GM19395 (cell line): Measurements from ENCODE around the gene UBAP2.
A peak's percentile ranks its signal among the peaks of the same experiment; 100 is the strongest.
"Not testable (repeated sequence)": the region's sequence is repeated elsewhere in the genome, so short reads cannot be mapped to it uniquely, and the experiment has no call there.

Experiments used
- ATAC-seq: cut with Tn5 transposase; IDR thresholded peaks from one replicate; pipeline ENCODE4 v1.9.1; 2021; ENCODE audit warnings: mild to moderate bottlenecking, moderate library complexity; ENCODE audit not compliant: unreplicated experiment

The UBAP2 gene

DNA sequence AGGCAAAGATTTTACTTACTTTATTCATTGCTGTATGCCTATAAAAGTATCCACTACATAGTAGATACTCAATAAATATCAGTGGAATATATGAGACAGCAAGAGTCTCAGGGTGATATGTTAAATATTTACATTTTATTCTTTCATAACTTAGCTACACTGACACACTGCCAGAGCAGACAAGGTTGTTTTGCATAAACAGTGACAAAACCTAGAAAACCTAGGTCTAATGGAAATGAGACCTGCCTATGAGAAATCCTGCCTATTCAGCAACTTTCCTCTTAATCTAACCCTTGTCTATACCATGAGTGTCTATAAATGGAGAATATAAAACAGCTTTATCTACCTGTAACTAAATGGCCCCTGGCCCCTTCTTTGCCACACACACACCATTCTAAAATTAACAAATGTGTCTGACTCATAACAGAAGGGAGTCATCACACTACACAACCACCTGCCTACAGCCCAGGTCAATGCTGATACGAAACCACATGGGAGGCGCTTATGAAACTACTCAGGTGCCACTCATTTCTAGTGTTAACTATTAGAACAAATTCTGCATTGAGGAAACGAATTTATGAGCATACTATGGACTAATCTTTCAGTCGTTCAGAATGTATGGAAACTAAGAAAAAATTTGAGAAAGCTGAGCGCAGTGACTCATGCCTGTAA is 60.3 kb downstream of the UBAP2 start:
- peak; percentile 100 for ATAC-seq

DNA sequence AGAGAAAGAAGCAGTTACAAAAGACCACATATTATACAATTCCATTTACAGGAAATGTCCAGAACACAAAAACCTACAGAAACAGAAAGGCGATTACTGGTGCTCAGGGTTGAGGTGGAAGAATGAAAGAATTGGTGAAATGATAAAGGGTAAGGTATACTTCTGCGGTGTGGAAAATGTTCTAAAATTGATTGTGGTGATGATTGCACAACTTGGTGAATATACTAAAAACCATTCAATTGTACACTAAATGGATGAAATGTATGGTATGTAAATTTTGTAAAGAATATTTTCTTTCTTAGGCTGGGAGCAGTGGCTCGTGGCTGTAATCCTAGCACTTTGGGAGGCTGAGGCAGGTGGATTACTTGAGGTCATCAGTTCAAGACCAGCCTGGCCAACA is 72.3 kb downstream of the UBAP2 start:
- no peak for ATAC-seq

DNA sequence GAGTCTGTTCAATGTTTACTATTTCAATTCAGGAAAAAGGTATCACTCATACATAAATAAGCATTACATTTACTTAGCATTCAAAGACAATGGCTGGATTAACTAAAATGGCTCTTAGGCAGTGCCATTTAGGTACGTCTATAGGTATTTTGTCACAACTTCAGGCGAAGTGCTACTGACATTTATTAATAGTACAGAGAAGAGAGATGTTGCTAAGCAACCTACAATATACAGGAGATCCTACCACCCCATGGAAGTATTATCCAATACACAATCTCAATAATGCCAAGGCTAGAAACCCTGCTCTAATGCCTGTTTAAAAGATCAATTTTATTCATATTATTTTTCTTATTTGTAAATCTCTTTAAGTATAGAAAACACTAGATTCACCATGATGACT is 76.0 kb downstream of the UBAP2 start:
- ATAC-seq = no peak

DNA sequence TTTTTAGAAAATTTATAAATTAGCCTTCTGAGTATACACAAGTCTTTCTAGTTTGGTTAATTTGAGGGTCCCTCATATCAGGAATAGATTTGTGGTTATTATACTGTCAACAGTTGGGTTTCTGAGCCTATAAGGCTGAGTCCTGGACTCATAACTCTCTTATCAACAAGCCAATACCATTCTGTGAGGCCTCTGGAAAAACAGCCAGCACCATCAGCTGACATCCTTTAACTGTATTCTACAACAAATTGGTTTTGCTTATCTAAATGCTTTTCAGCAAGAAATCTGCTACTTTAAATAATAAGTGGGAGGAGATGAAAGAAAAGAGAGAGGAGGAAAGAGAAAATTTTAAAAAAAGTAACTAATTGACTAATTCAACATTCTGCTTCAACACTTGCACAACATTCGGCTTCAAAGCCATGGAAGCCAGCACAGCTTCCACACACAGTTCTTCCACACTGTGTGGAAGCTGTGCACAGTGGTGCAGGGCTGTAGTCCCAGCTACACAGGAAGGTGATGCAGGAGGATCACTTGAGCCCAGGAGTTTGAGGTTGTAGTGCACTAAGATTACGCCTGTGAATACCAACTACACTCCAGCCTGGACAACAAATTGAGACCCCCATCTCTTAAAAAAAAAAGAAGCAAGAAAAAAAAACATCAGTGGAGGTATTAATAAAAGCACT is 84.5 kb downstream of the UBAP2 start:
- ATAC-seq = no peak

DNA sequence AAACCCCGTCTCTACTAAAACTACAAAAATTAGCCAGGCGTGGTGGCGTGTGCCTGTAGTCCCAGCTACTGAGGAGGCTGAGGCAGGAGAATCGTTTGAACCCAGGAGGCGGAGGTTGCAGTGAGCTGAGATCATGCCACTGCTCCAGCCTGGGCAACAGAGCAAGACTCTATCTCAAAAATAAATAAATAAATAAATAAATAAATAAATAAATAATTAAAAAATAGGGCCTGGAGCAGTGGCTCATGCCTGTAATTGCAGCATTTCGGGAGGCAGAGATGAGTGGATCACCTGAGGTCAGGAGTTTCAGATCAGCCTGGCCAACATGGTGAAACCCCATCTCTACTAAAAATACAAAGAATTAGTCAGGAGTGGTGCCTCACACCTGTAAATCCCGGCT is 86.2 kb downstream of the UBAP2 start:
- ATAC-seq = not testable (repeated sequence)

DNA sequence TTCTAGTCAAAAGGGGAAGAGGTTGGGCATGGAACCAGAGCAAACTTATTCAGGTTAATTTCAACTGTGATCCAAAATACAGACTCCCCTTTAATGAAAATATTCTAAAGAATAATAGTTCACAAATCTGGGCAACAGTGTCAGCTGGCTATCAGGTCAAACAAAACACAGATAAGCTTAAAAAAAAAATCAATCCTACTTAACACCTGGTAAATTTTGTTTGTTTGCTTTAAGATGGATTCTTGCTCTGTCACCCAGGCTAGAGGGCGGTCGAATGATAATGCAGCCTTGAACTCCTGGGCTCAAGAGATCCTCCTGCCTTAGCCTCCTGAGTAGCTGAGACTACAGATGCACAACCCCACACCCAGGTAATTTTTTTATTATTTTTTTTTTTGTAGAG is 89.0 kb downstream of the UBAP2 start:
- no peak for ATAC-seq

DNA sequence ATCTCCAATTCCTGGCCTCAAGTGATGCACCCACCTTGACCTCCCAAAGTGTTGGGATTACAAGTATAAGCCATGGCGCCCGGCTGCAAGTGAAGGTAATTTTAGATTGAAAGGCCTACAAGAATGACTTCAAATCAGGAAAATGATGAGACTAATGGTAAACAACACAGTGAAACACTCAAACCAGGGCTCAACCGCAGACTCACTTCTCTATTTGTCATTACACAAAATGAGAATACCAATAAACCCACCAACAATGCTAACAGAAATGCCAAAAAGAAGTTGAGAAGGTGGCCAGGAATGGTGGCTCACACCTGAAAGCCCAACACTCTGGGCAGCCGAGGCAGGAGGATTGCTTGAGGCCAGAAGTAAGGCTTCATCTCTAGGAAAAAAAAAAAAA is 92.1 kb downstream of the UBAP2 start:
- no peak for ATAC-seq

DNA sequence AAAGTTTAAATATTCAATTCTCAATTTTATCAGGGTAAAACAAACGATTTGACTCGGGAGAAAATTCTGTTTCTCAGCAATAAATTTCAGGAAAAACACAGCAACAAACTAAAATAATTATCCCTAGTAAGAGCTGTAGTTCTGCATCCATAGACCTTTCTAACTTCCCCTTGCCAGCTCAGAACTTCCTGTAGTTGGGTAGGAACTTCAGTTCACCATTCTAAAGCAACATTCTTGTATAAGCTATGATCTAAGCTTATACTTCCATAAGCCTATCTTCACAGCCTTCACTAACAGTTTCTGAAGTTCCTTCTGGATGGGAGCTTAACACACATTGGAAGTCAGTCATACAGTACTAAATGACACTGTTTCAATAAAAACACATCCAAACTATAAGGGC is 96.6 kb downstream of the UBAP2 start:
- ATAC-seq = no peak

DNA sequence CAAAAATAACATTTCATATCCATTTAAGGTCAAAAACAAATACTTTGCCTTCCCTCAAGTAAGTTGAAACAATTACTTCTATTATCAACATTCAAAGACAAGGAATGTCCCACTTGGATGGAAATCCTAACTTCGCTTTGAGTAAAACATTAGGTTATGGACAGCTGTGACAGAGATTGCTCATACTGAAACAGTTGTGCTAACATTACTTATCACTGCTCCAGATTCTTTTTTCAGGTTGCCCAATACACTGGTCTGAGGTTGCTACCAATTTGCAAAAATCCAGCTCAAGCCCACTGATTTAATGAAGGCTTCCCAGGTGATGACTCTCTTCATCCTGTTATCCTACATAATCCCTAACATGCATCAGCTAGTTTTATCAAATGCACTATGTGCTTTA is 98.3 kb downstream of the UBAP2 start:
- no peak for ATAC-seq

DNA sequence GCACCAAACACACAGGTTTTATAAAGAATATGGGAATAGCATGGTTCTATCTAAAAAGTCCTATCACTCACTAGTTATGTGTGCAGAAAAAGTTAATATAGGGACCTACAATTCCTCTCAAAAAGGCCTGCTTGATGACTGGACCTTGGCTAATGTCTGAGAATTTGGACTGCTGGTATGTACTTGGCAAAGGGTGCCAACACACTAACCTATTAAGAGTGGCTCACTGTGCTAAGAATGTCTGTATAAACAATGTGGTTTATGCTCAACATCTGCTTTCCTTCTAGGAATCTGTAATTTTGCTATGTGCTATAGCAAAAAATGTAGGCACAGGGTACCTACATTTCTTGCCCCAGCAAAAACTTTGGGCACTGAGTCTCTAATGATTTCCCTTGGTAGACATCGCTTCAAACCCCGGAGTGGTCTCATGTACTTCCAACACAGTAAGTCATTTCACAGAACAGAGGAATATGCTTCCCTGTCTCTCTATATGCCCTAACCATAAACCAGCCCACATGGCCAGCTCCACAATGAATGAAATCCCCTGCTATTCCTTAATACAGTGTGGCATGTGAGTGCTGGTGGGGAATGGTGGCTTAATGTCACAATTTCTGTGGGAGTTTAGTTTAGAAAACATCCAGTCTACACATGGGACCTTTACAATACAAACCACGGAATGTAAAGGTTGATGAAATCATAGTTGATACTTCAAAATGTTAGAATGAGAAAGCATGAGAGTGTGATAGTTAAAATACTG is 101.7 kb downstream of the UBAP2 start:
- no peak for ATAC-seq

DNA sequence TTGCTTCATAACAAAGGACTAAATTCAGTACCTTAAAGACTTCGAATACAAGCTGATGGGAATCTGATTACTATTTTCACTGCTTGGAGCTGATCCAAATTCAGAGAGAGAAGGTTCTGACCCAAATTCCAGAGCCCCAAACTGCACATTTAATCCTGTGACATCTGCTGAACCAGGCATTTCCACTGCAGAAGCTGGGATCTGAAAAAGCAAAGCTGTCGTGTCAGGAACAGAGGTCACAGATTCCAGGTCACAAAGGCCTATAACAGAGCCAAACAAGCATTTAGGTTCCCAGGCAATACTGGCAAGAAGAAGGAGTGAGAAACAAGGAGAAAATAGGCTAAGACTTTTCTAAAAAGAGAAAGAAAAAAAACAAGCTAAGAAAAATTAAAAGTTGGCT is 105.3 kb downstream of the UBAP2 start:
- ATAC-seq = no peak

DNA sequence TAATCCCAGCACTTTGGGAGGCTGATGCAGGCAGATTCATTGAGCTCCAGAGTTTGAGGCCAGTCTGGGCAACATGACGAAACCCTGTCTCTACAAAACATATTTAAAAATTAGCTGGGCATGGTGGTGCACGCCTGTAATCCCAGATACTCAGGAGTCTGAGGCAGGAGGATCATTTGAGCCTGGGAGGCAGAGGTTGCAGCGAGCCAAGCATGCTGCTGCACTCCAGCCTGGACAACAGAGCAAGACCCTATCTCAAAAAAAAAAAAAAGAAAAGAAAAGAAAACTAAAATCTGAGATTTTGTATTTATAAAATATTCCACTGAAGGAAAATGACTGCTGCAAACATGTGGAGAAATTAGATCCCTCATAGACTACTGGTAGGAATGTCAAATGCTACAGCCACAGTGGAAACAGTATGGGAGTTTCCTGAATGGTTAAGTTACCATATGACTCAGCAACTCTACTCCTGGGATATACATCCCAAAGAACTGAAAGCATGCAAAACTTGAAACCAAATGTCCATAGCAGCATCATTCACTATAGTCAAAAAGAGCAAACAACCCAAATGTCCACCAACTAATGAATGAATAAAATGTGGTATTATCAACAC is 106.1 kb downstream of the UBAP2 start:
- no peak for ATAC-seq

DNA sequence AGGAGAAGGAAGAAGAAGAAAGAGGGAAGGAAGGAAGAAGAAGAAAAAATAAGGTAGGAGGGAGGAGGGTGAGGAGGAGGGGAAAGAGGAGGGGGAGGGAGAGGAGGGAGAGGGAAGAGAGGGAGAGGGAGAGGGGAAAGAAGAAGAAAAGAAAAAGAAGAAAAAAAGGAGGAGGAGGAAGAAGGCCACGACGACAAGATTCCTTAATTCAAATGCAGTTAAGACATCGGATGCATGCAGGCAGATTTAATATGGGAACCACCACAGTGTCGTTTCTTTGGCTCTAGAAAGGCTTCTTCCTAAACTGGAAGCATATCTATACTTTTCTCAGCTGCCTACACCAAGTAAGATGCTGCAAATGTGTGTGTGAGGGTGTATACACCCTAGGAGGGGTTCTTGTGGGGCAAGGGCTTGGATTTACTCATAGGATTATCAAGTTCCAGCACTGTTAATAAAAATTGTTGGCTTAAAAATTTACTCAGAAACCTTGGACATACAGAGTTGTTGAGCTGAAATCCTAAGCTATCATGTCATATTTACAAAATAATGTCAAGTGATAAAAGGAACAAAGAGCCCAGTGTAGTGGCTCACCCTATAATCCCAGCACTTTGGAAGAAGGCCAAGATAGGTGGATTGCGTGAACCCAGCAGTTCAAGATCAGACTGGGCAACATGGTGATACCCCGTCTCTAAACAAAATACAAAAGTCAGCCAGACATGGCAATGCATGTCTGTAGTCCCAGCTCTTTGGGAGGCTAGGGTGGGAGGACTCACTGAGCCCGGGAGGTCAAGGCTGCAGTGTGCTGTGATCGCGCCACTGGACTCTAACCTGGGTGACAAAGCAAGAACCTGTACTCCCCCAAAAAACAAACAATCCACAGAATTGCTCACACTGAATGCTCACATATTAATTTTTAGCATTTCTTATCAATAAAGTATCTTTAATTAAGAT is 108.5 kb downstream of the UBAP2 start:
- ATAC-seq = no peak

DNA sequence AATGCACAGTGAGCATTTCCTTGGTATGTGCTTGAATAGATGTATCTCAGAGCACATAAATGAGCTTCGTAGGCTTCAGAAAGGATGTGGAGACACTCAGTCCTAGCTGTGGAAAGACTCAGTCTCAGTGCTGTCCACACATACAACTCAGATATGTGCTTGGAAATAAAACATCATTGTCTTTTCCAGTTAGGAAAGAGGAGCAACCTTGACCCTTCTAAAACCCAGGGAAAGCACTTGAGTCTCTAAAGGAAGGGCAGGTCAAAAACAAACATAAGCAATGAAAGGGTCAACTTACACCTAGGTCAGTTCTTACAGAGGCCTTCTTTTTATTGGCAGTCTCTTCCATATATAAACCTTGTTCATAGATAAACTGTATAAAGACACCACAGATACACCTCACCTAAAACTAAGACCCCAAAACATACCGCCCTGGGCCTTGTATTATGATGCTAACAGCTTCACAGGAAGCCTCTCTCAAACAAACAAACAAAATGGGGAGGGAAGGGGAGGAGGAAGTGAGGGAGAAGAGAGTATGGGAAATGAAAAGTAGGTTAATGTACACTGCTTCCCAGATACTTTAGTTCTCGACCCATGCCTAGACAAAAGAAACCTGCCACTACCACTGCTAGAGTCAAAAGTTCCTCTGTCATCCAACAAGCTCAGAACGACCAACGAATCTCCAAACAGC is 114.4 kb downstream of the UBAP2 start:
- no peak for ATAC-seq

DNA sequence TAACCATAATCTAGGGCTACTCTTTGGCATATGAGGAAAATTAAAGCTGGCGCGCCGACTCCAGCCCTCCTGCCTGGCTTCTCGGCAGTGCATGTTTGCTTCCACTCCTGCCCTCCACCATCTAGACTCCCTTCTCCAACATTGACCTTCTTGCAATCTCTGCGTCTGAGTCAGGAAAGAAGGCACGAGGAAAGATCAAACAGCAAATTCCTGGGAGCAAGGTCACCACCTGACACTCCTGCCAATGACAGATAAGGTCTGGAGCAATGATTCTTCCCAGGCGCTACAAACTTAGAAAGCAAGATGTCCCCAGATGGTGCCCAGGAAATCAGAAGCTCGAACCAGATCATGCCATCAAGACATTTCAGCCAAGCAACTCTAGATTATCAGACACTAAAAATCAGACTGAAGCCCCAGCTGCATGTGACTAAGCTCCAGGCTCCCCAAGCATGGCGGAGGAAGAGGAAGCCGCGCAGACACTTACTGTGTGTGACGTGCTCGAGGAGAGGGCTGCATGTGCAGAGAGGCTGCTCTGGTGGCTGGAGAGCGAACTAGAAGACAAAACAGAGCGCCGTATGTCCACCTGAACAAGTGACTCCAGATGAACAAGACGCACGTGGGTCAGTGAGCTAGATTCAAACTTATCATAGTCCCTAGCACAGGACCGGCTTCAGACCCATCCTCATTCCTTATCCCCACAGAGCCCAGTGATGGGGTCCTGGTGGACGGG is 116.4 kb downstream of the UBAP2 start:
- no peak for ATAC-seq

DNA sequence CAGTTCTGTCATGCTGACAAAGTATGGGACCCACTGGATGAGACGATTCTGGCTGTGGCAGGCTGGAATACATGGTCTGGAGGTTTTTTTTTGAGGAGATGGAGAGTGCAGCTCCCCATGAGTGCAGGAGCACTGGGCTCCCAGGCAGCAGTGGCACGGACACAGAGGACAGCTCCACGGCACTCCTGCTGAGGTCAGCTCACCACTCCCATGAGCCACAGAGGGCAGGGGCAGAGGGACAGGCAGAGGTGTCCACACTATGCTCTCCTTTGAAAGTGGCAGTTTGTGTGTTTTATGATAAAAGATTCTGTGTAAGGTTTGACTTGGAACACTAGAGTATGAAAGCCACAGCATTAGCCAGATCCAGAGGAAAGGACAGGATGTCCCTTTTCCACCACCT is 117.4 kb downstream of the UBAP2 start:
- ATAC-seq = no peak

DNA sequence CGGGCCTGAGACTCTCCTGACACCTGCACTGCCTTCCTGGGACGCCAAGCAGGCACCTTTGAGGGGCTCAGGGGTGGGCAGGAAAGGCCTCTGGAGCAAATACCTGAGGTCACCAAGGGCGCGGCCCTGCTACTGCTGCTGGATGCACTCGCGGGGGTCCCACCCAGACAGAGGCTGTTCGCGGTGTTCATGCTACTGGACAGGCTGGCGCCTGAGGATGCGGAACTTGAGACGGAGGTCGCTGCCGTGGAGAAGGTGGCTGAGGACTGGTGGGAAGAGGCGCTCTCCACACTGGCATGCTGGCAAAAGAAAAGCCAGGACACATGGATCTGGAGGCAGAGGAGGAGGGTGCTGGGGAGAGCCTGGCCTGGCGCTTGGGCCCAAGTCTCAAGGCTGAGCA is 121.0 kb downstream of the UBAP2 start:
- no peak for ATAC-seq

DNA sequence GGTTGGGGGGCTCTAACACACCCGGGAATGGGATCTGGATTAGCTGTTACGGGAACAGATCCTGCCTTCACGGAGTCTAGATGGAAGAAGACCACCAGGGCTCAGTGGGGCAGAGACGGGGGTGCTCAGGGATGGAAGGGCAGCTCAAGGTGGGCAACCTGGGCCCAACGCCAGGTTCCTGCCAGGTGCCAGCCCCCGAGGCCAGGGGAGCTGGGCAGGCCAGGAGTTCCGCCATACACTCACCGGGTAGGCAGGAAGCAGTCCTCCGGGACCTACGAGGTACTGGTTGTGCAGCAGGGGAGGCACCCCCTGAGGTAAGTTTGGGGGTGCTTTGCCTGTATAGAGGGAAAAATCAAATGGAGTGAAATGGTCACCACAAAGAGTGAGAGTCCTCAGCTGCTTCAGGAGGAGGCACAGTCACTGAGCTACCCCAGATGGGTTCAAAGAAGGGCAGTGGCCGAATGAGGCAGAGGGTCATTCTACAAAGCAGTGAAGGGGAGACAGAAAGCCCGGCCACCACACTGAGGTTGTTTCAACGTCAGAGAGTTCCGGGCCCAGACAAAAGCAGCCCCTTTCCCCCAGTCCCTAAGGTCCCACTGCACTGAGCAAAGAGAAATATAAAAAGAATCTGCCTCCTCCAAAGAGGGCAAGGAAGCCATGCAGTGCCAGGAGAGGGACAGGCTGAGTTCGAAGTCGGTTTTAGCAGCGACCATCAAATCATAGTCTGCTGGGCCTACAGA is 121.8 kb downstream of the UBAP2 start:
- ATAC-seq = no peak
